Psoas muscle (tissue), 8 donors: ENCODE measurements around the gene SH3BP5. TPM values are rescaled to one million over a fixed set of nuclear protein-coding genes. Genes with fewer than 3 reads are reported as not detected.

Source experiments
- ATAC-seq, 4 donors: fragments of 200-7000 bp; cut with Tn5 transposase; one replicate each; pipeline ENCODE4 v1.9.1; 2020; ENCODE audit warnings: moderate library complexity in 3 of 4, mild to moderate bottlenecking in 2 of 4
- DNase-seq, 2 donors: peaks; one replicate each; pipeline ENCODE4 v3.0.0-alpha.2; 2020
- H3K27ac ChIP-seq: fragments of 200-600 bp; one replicate; pipeline ENCODE4 v1.8.0; 2022
- H3K27me3 ChIP-seq, 3 donors: fragments of 200-600 bp in 1 of 3; one replicate each; pipeline versions ENCODE4 v1.6.1 to v1.8.0; 2013 to 2022; ENCODE audit warnings: low read length in 2 of 3, mild to moderate bottlenecking in 2 of 3, moderate library complexity in 1 of 3; ENCODE audit not compliant: insufficient read depth in 3 of 3
- H3K36me3 ChIP-seq, 2 donors: fragments of 200-600 bp in 1 of 2; one replicate each; pipeline versions ENCODE4 v1.6.1 to v1.8.0; 2013 to 2022; ENCODE audit warnings: low read depth in 1 of 2, mild to moderate bottlenecking in 1 of 2, moderate library complexity in 1 of 2; ENCODE audit not compliant: insufficient read depth in 1 of 2
- H3K4me1 ChIP-seq: fragments of 200-600 bp; one replicate; pipeline ENCODE4 v1.8.0; 2022
- H3K4me3 ChIP-seq: fragments of 200-600 bp; one replicate; pipeline ENCODE4 v1.8.0; 2022; ENCODE audit warnings: mild to moderate bottlenecking
- H3K9me3 ChIP-seq: fragments of 200-600 bp; one replicate; pipeline ENCODE4 v1.8.0; 2022
- CTCF ChIP-seq: fragments of 200-600 bp; IDR thresholded peaks from one replicate; pipeline ENCODE4 v1.8.0; 2022; ENCODE audit warnings: antibody characterized with exemption
- WGBS, 3 donors: extraction: QIAGEN DNeasy Blood & Tissue Kit; methylation state at CpG; one replicate each; pipeline versions ENCODE4 v1.1.6 to v1.1.7; 2013; 5-methylcytosine and 5-hydroxymethylcytosine counted together
- intact Hi-C, 2 donors: fragments of 100-400 bp; cut with DNase I; formaldehyde crosslinking; loops; one replicate each; pipeline versions ENCODE4 v1.11.0 to v1.14.2; 2022
- polyA plus RNA-seq, 3 donors: library from polyadenylated mRNA; stranded (reverse); fragments of 200-250 nt; gene quantifications; one replicate each; pipeline ENCODE4 v1.2.3, GENCODE V29; 2013
- total RNA-seq, 4 donors: library from RNA; stranded (reverse); fragmentation: NEBNext Ultra II Directional in 2 of 4; extraction: Animal tissue kit (Norgen Biotek cat#: 25700) in 2 of 4; gene quantifications; one replicate each; pipeline versions ENCODE4 v1.2.1 to v1.2.4, GENCODE V29; 2021 to 2023
- donor health status: healthy with polysubstance abuse.
- donor health status: DM: no; HTN: no; CAD: no; lungs with moderate emphysema.
- donor health status: Bipolar disorder and iron deficiency.
- donor health status: healthy.
- donor health status: DM: yes; HTN: yes; CAD: no.
- donor health status: DM: no; HTN: no; CAD: no.
- donor health status: DM: no; HTN: no; CAD: no.
- donor health status: DM: yes; HTN: yes; CAD: no.

The SH3BP5 gene
- total and polyA plus RNA-seq, 7 donors: 14.4 to 63.0 (median 42.8) TPM

GRCh38 chr3:15339786-15340215 lies 7.4 kb upstream of the SH3BP5 start:
- no peaks in the 10 kb centered on the region for H3K27me3 ChIP-seq
- ATAC-seq: no peak
- DNase-seq: no peak
- no peak overlapping the region for H3K4me3 ChIP-seq
- no peaks in the 10 kb centered on the region for H3K9me3 ChIP-seq
- no peaks in the 10 kb centered on the region for H3K36me3 ChIP-seq
- WGBS, 3 donors: 51 to 62% (median 57%) methylated on average over 3 of the region's 3 CpGs
- no peak for TF ChIP-seq CTCF
- H3K27ac ChIP-seq: no peak overlapping the region
- peaks cover 3% of the 10 kb centered on the region for H3K4me1 ChIP-seq
- intact Hi-C loops: no loop called here

- no peaks in the 10 kb centered on the region for H3K36me3 ChIP-seq
- no peaks in the 10 kb centered on the region for H3K4me1 ChIP-seq
- H3K27me3 ChIP-seq: no peaks in the 10 kb centered on the region
- no peak for ATAC-seq
- 84 to 95% (median 85%) methylated on average over 2 of the region's 2 CpGs for WGBS, 3 donors
- no peak overlapping the region for H3K4me3 ChIP-seq
- H3K9me3 ChIP-seq: no peaks in the 10 kb centered on the region
- no peak for DNase-seq
- no peak overlapping the region for H3K27ac ChIP-seq
- TF ChIP-seq CTCF: no peak
- intact Hi-C loops: no loop called here
These were observed 6.6 kb upstream of the SH3BP5 start for GRCh38 chr3:15339001-15339400.

GRCh38 chr3:15337963-15338362 lies 5.6 kb upstream of the SH3BP5 start:
- intact Hi-C loops: no loop called here

GRCh38 chr3:15336057-15336456 lies 3.7 kb upstream of the SH3BP5 start:
- H3K4me1 ChIP-seq: peaks cover 7% of the 10 kb centered on the region
- H3K4me3 ChIP-seq: no peak overlapping the region
- H3K9me3 ChIP-seq: no peaks in the 10 kb centered on the region
- no peak overlapping the region for H3K27ac ChIP-seq
- no peak for TF ChIP-seq CTCF
- 91 to 95% (median 92%) methylated on average over 7 of the region's 7 CpGs for WGBS, 3 donors
- no peaks in the 10 kb centered on the region for H3K36me3 ChIP-seq
- DNase-seq (no peak), ATAC-seq (no peak)
- H3K27me3 ChIP-seq: no peaks in the 10 kb centered on the region
- intact Hi-C loops: no loop called here

More at GRCh38 chr3:15337963-15338362, 5.6 kb upstream of the SH3BP5 start:
- no peaks in the 10 kb centered on the region for H3K36me3 ChIP-seq
- ATAC-seq: no peak
- no peaks in the 10 kb centered on the region for H3K27me3 ChIP-seq
- no peaks in the 10 kb centered on the region for H3K9me3 ChIP-seq
- H3K4me3 ChIP-seq: no peak overlapping the region
- WGBS, 3 donors: 64 to 89% (median 80%) methylated on average over 1 of the region's 1 CpG
- peaks cover 3% of the 10 kb centered on the region for H3K4me1 ChIP-seq
- DNase-seq: no peak
- H3K27ac ChIP-seq: no peak overlapping the region
- TF ChIP-seq CTCF: no peak

- Histone ChIP-seq H3K36me3 (no peaks in the 10 kb centered on the region), H3K4me3 (no peak overlapping the region), H3K9me3 (no peaks in the 10 kb centered on the region), H3K4me1 (peaks cover 15% of the 10 kb centered on the region), H3K27ac (no peak overlapping the region), H3K27me3 (no peaks in the 10 kb centered on the region)
- ATAC-seq: no peak
- no peak for DNase-seq
- TF ChIP-seq CTCF: no peak
- intact Hi-C loops: loop anchor here (2.0 to 5.0 kb wide), 4 partner anchors 43 to 65 kb away; no protein-coding TSS in a partner anchor
These were observed 1.5 kb upstream of the SH3BP5 start for GRCh38 chr3:15333956-15334263.
